Neural cell (in vitro differentiated cells): ENCODE results near the gene STX8. TPM values are rescaled to one million over a fixed set of nuclear protein-coding genes. Genes with fewer than 3 reads are reported as not detected.

Experiments
- H2AFZ ChIP-seq: fragments of 200-600, 300-800 bp; sonication (generic), shearing (Covaris generic); 2 replicates; pipeline ENCODE4 v1.6.0; 2014; ENCODE audit warnings: low read depth, mild to moderate bottlenecking, antibody characterized with exemption, low read length, moderate library complexity
- H3F3A ChIP-seq: fragments of 200-600 bp; shearing (Covaris generic); 2 replicates; pipeline ENCODE4 v1.6.1; 2016; ENCODE audit warnings: mild to moderate bottlenecking, moderate library complexity, mixed read lengths, antibody characterized with exemption, low read length; ENCODE audit not compliant: insufficient read depth, poor library complexity, severe bottlenecking
- H3K27ac ChIP-seq: fragments of 200-600, 300-800 bp; sonication (generic), shearing (Covaris generic); 2 replicates; pipeline ENCODE4 v1.5.1; 2014; ENCODE audit warnings: mild to moderate bottlenecking, low read length, moderate library complexity
- H3K27me3 ChIP-seq: fragments of 300-800, 200-600 bp; sonication (generic), shearing (Covaris generic); 2 replicates; pipeline ENCODE4 v1.6.0; 2014; ENCODE audit warnings: mild to moderate bottlenecking, low read depth, low read length, moderate library complexity; ENCODE audit not compliant: insufficient read depth
- H3K36me3 ChIP-seq: fragments of 300-800, 200-600 bp; sonication (generic), shearing (Covaris generic); 2 replicates; pipeline ENCODE4 v1.5.1; 2014; ENCODE audit warnings: mild to moderate bottlenecking, antibody characterized with exemption, low read length, moderate library complexity; ENCODE audit not compliant: insufficient read depth
- H3K4me2 ChIP-seq: fragments of 300-800, 200-600 bp; sonication (generic), shearing (Covaris generic); 2 replicates; pipeline ENCODE4 v1.6.0; 2014; ENCODE audit warnings: mild to moderate bottlenecking, low read length
- H3K4me3 ChIP-seq: fragments of 300-800, 200-600 bp; sonication (generic), shearing (Covaris generic); 2 replicates; pipeline ENCODE4 v1.5.1; 2014; ENCODE audit warnings: mild to moderate bottlenecking, low read length, moderate library complexity
- H3K79me2 ChIP-seq: fragments of 200-600 bp; shearing (Covaris generic); replicated peaks from 2 replicates; pipeline ENCODE4 v1.6.0; 2014; ENCODE audit warnings: mild to moderate bottlenecking, low read length, moderate library complexity; ENCODE audit not compliant: insufficient read depth
- H3K9ac ChIP-seq: fragments of 300-800, 200-600 bp; sonication (generic), shearing (Covaris generic); 2 replicates; pipeline ENCODE4 v1.6.1; 2016; ENCODE audit warnings: mild to moderate bottlenecking, low read length, mixed read lengths
- H3K9me2 ChIP-seq: fragments of 200-600 bp; shearing (Covaris generic); 2 replicates; pipeline ENCODE4 v1.6.1; 2016; ENCODE audit warnings: mild to moderate bottlenecking, low read length, mixed read lengths; ENCODE audit not compliant: insufficient read depth
- H3K9me3 ChIP-seq: fragments of 200-600, 300-800 bp; sonication (generic), shearing (Covaris generic); 2 replicates; pipeline ENCODE4 v1.6.1; 2016; ENCODE audit warnings: mild to moderate bottlenecking, mixed run types, low read length, moderate library complexity, mixed read lengths
- H4K20me1 ChIP-seq: fragments of 200-600 bp; shearing (Covaris generic); 2 replicates; pipeline ENCODE4 v1.6.1; 2016; ENCODE audit warnings: mild to moderate bottlenecking, mixed run types; ENCODE audit not compliant: insufficient read depth
- EP300 ChIP-seq: fragments of 450-650 bp; conservative IDR thresholded peaks from 2 replicates; pipeline ENCODE4 v1.6.1; 2014; ENCODE audit warnings: antibody characterized with exemption, mild to moderate bottlenecking, moderate library complexity; ENCODE audit not compliant: poor library complexity, severe bottlenecking
- EZH2 ChIP-seq: fragments of 200-600, 300-800 bp; shearing (Covaris generic), sonication (generic); IDR thresholded peaks from 2 replicates; pipeline ENCODE4 v1.6.1; 2014; ENCODE audit warnings: antibody characterized with exemption, low read length, borderline replicate concordance, mild to moderate bottlenecking; ENCODE audit not compliant: insufficient read depth, poor library complexity, severe bottlenecking
- MXI1 ChIP-seq: fragments of 450-650 bp; conservative IDR thresholded peaks from 2 replicates; pipeline ENCODE4 v1.6.1; 2014; ENCODE audit warnings: antibody characterized with exemption, mild to moderate bottlenecking; ENCODE audit not compliant: poor library complexity, severe bottlenecking
- POLR2AphosphoS5 ChIP-seq: IDR thresholded peaks from 2 replicates; pipeline ENCODE4 v1.6.1; 2012
- RAD21 ChIP-seq: fragments of 450-650 bp; conservative IDR thresholded peaks from 2 replicates; pipeline ENCODE4 v1.6.1; 2014; ENCODE audit warnings: antibody characterized with exemption, mild to moderate bottlenecking, moderate library complexity
- SMC3 ChIP-seq: fragments of 450-650 bp; conservative IDR thresholded peaks from 2 replicates; pipeline ENCODE4 v1.6.1; 2014; ENCODE audit warnings: antibody characterized with exemption, mild to moderate bottlenecking, moderate library complexity; ENCODE audit not compliant: poor library complexity
- TAF1 ChIP-seq: IDR thresholded peaks from 2 replicates; pipeline ENCODE4 v1.6.1; 2012; ENCODE audit warnings: low read depth
- polyA plus RNA-seq: library from polyadenylated mRNA; depleted of rRNA; stranded (reverse); fragments of >200 nt; gene quantifications from 2 replicates; pipeline ENCODE4 v1.2.3, GENCODE V29; 2014
- TF ChIP-seq, protein P1 (sequence below): fragments of 450-650 bp; IDR thresholded peaks from 2 replicates; pipeline ENCODE4 v1.5.1; 2014; ENCODE audit warnings: antibody characterized with exemption, mild to moderate bottlenecking, moderate library complexity; ENCODE audit not compliant: poor library complexity, severe bottlenecking
- TF ChIP-seq, protein P2 (sequence below): IDR thresholded peaks from 2 replicates; pipeline ENCODE4 v1.6.1; 2012; ENCODE audit warnings: borderline replicate concordance

STX8 gene
- polyA plus RNA-seq, 1 donor from 2014 or later, result 100 TPM

DNA sequence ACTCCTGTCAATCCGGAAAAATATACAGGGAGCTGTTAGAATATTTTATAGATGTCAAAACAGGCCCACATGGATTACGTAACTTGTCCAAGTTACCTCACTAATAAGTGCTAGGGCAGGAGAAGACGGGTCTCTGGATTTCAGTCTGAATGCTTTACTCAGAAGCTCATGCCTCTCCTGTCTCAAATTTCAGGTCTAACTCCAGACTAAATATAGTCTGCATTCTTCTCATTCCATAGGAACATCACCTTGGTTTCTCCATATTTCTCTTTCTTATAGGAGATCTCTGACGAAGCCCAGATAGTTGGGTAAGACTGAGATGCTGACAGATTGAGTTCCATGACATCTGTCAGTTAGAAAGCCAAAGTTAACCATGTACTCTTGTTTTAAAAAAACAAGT is 174.2 kb downstream of the STX8 start:
- Histone ChIP-seq H3K79me2 (no peaks in the 10 kb centered on the region), H3K36me3 (no peaks in the 10 kb centered on the region), H3K27ac (no peak overlapping the region), H3K4me2 (no peak overlapping the region), H3K9me2 (no peaks in the 10 kb centered on the region), H3K9me3 (no peaks in the 10 kb centered on the region), H3K27me3 (no peaks in the 10 kb centered on the region), H3K9ac (no peak overlapping the region), H2AFZ (no peak overlapping the region), H3K4me3 (no peak overlapping the region), H3F3A (no peaks in the 10 kb centered on the region), H4K20me1 (no peaks in the 10 kb centered on the region)
- no peak for TF ChIP-seq EZH2
- no peak for TF ChIP-seq TAF1
- no peak for TF ChIP-seq MXI1
- TF ChIP-seq, protein P1, sequence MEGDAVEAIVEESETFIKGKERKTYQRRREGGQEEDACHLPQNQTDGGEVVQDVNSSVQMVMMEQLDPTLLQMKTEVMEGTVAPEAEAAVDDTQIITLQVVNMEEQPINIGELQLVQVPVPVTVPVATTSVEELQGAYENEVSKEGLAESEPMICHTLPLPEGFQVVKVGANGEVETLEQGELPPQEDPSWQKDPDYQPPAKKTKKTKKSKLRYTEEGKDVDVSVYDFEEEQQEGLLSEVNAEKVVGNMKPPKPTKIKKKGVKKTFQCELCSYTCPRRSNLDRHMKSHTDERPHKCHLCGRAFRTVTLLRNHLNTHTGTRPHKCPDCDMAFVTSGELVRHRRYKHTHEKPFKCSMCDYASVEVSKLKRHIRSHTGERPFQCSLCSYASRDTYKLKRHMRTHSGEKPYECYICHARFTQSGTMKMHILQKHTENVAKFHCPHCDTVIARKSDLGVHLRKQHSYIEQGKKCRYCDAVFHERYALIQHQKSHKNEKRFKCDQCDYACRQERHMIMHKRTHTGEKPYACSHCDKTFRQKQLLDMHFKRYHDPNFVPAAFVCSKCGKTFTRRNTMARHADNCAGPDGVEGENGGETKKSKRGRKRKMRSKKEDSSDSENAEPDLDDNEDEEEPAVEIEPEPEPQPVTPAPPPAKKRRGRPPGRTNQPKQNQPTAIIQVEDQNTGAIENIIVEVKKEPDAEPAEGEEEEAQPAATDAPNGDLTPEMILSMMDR, result no peak
- TF ChIP-seq, protein P2, sequence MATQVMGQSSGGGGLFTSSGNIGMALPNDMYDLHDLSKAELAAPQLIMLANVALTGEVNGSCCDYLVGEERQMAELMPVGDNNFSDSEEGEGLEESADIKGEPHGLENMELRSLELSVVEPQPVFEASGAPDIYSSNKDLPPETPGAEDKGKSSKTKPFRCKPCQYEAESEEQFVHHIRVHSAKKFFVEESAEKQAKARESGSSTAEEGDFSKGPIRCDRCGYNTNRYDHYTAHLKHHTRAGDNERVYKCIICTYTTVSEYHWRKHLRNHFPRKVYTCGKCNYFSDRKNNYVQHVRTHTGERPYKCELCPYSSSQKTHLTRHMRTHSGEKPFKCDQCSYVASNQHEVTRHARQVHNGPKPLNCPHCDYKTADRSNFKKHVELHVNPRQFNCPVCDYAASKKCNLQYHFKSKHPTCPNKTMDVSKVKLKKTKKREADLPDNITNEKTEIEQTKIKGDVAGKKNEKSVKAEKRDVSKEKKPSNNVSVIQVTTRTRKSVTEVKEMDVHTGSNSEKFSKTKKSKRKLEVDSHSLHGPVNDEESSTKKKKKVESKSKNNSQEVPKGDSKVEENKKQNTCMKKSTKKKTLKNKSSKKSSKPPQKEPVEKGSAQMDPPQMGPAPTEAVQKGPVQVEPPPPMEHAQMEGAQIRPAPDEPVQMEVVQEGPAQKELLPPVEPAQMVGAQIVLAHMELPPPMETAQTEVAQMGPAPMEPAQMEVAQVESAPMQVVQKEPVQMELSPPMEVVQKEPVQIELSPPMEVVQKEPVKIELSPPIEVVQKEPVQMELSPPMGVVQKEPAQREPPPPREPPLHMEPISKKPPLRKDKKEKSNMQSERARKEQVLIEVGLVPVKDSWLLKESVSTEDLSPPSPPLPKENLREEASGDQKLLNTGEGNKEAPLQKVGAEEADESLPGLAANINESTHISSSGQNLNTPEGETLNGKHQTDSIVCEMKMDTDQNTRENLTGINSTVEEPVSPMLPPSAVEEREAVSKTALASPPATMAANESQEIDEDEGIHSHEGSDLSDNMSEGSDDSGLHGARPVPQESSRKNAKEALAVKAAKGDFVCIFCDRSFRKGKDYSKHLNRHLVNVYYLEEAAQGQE, result no peak
- no peak for TF ChIP-seq POLR2AphosphoS5
- TF ChIP-seq RAD21, result no peak
- TF ChIP-seq EP300, result no peak
- TF ChIP-seq SMC3, result no peak

DNA sequence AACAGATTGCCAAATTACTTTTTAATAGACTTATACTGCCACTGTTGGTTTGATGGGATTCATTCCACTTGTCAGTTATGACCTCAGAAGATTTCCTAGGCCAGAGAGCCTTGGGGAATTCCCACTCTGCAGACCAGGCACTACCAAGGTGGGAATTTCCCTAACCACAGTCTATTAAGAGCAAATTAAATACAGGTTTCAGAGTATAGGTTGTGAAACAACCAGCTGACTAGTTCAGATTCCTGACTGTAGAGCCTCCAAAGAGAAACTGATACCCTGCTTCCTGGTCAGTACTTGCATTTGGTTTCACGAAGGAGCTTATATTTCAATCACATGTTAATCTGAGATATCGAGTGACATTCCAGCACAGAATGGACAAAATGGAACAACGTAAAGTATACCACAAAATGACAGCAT is 186.5 kb downstream of the STX8 start:
- Histone ChIP-seq H3K79me2 (no peaks in the 10 kb centered on the region), H3K4me3 (no peak overlapping the region), H4K20me1 (no peaks in the 10 kb centered on the region), H2AFZ (no peak overlapping the region), H3K4me2 (no peak overlapping the region), H3K27me3 (no peaks in the 10 kb centered on the region), H3K36me3 (no peaks in the 10 kb centered on the region), H3K9me2 (no peaks in the 10 kb centered on the region), H3K9me3 (no peaks in the 10 kb centered on the region), H3F3A (no peaks in the 10 kb centered on the region), H3K27ac (no peak overlapping the region), H3K9ac (no peak overlapping the region)
- TF ChIP-seq EZH2, result no peak
- no peak for TF ChIP-seq RAD21
- TF ChIP-seq EP300, result no peak
- TF ChIP-seq, protein P1, result no peak
- TF ChIP-seq POLR2AphosphoS5, result no peak
- TF ChIP-seq, protein P2, result no peak
- TF ChIP-seq MXI1, result no peak
- TF ChIP-seq SMC3, result no peak
- no peak for TF ChIP-seq TAF1
